Measurements from ENCODE around the gene IMMP2L.
"Not testable (repeated sequence)": the region's sequence is repeated elsewhere in the genome, so short reads cannot be mapped to it uniquely, and the experiment has no call there.

IMMP2L gene

GRCh38 chr7:111091593-111092358 lies 470.5 kb downstream of the IMMP2L start:
- DNase-seq: no peak

GRCh38 chr7:111090846-111091245 lies 471.4 kb downstream of the IMMP2L start, which contains the start of gene LRRN3:
TSS of gene LRRN3 (plus strand) at chr7:111091127. CDS start at chr7:111122773, 31,646 bp downstream.
- DNase-seq: peak; percentile 69

- DNase-seq: no peak
These were observed 472.4 kb downstream of the IMMP2L start for GRCh38 chr7:111089822-111090426.

GRCh38 chr7:111088328-111088727 lies 474.0 kb downstream of the IMMP2L start:
- DNase-seq: no peak

GRCh38 chr7:111086532-111086931 lies 475.8 kb downstream of the IMMP2L start:
- DNase-seq: no peak

GRCh38 chr7:111085356-111085755 lies 476.9 kb downstream of the IMMP2L start:
- DNase-seq: no peak

- DNase-seq: peak; percentile 73
These were observed 478.9 kb downstream of the IMMP2L start for GRCh38 chr7:111083413-111083812.

- DNase-seq: no peak
These were observed 479.9 kb downstream of the IMMP2L start for GRCh38 chr7:111082351-111082750.

- no peak for DNase-seq
These were observed 480.6 kb downstream of the IMMP2L start for GRCh38 chr7:111081546-111082267.

- DNase-seq: no peak
These were observed 481.7 kb downstream of the IMMP2L start for GRCh38 chr7:111080495-111081105.

GRCh38 chr7:111077001-111077400 lies 485.3 kb downstream of the IMMP2L start:
- no peak for DNase-seq

- no peak for DNase-seq
These were observed 486.1 kb downstream of the IMMP2L start for GRCh38 chr7:111076205-111076604.

- DNase-seq: no peak
These were observed 486.8 kb downstream of the IMMP2L start for GRCh38 chr7:111075498-111075897.

- DNase-seq: no peak
These were observed 487.5 kb downstream of the IMMP2L start for GRCh38 chr7:111074748-111075146.

- DNase-seq: no peak
These were observed 488.1 kb downstream of the IMMP2L start for GRCh38 chr7:111074071-111074747.

GRCh38 chr7:111072658-111073057 lies 489.6 kb downstream of the IMMP2L start:
- DNase-seq: not testable (repeated sequence)

GRCh38 chr7:111071556-111071955 lies 490.7 kb downstream of the IMMP2L start:
- DNase-seq: no peak

- no peak for DNase-seq
These were observed 493.7 kb downstream of the IMMP2L start for GRCh38 chr7:111068618-111069017.

GRCh38 chr7:111067682-111068081 lies 494.6 kb downstream of the IMMP2L start:
- no peak for DNase-seq

GRCh38 chr7:111067251-111067650 lies 495.0 kb downstream of the IMMP2L start:
- DNase-seq: no peak

- no peak for DNase-seq
These were observed 499.1 kb downstream of the IMMP2L start for GRCh38 chr7:111063166-111063565.

GRCh38 chr7:111059833-111060232 lies 502.5 kb downstream of the IMMP2L start:
- no peak for DNase-seq

GRCh38 chr7:111057066-111057465 lies 505.2 kb downstream of the IMMP2L start:
- DNase-seq: no peak

Measured in activated effector memory CD4-positive, alpha-beta T cell treated with anti-CD3 and anti-CD28 coated beads, Interleukin-2, amount 50 U/mL, for 16 hours (primary cell).